GM18907 (cell line): ENCODE results near the gene TLCD1.

Experiments
- ATAC-seq: cut with Tn5 transposase; IDR thresholded peaks from one replicate; pipeline ENCODE4 v1.9.1; 2021; ENCODE audit warnings: mild to moderate bottlenecking, moderate library complexity; ENCODE audit not compliant: unreplicated experiment

The TLCD1 gene

GRCh38 chr17:28715217-28715616 is 10.8 kb downstream of the TLCD1 start:
- ATAC-seq, result no peak

DNA sequence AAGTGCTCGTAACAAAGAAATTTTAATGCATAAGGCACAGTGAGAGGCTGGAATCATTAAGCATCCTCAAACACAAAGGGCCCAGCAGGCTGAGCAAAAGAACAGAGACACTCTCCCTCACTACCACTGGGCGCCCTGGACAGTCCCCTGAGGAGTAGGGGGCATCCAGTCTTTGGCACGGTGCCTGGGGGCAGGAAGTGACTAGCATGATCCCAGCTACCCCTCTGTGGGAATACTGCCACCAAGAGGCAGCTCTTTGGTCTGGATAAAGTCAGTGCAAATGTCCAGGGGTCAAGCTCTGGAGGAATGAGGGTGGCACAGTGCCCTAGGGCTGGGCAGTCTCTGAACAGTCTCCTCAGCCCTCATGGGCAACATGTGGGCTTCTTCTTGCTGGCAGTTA is 11.8 kb downstream of the TLCD1 start:
- no peak for ATAC-seq

DNA sequence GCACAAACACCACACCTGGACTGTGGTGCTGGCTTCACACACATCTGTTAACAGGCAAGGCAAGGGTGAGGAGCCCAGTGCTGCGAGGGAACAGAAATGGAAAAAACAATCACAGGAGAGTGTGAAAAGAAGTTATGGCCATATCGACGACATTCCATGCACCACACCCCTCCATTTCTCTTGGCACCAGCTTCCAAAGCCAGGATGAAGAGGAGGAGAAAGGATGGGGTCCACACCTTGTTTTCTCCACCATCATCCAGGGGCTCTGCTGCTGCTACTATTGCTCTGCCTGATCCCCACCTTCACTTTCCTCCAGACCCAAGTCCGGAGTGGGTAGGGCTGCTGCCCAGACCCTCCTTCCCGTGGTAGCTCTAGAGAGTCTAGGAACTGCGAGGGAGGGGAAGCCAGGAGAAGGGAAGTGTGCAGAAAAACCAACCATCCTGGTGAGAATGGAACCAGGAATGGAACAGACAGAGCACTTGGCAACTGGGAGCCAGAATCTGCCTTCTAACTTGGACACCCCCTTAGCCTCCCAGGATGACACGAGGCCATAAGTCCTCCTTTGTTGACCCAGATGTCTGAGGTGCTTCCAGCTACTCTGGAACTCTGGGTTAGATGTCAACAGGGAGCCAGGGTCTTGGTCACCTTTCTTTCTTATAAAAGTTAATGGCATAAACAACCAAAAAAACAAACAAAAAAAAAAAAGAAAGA is 13.2 kb downstream of the TLCD1 start:
- no peak for ATAC-seq

GRCh38 chr17:28712032-28712704 is 13.9 kb downstream of the TLCD1 start:
- peak; percentile 23 for ATAC-seq

DNA sequence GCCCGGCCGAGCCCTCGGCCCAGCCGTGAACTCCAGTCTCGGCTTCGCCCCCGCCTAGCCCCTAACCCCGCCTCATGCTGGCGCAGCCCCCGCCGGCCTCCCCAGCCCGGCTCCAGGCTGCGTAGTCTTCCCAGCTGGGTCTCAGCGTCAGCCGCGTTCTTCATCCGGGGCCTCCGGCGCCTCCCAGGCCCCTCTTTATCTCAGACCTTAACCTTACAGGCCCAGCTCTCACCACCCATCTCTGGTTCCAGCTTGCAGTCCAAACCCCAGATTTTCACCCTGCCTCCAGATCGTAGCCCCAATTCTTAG is 14.4 kb downstream of the TLCD1 start, which contains the start of gene PROCA1:
TSS of gene PROCA1 (minus strand) at position 166 of the 309 bp plus-strand sequence. CDS start 228 bp downstream, outside the sequence.
- ATAC-seq, result peak; percentile 30

DNA sequence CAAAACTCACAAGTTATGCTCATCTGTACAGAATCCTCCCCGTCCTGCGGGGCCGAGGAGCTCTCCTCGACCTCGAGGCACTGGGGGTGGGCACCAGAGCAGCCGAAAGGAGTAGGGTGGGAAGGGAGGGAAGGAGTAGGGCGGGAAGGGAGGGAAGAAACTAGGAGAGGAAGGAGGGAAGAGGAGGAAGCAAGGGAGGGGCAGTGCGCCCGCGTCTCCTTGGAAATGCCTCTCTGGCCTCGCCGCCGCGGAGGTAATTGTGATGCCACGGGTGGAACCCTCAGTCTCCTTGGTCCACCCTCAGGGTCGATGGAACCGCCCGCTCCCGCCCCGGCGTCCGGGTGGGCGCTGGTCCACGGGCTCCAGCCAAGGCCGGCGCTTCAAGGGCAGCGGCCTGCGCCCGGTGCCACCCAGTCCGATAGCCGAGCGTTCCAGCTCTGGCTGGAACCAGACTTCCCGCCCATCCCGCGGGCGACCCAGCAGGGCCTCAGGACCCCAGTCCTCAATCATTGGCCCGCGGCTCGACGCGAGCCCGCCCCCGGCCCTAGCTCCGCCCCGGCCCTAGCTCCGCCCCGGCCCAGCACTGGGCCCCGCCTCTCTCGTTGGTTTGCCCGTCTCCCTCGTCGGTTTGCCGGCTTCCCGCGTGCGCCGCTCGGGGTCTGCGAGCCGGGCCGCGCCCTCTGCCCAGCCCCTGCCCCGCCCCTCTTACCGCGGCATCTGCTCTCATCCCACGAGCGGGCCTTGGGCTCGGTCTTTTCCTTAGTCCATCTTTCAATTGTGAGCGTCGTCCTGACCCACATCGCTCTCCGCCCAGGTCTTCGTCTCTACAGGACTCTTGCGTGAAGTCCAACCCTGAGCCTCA is 14.9 kb downstream of the TLCD1 start:
- peak; percentile 70 for ATAC-seq

- no peak for ATAC-seq
Observed at GRCh38 chr17:28707339-28707720, 18.7 kb downstream of the TLCD1 start.

- ATAC-seq, result no peak
Observed at GRCh38 chr17:28706471-28707338, 19.3 kb downstream of the TLCD1 start.

DNA sequence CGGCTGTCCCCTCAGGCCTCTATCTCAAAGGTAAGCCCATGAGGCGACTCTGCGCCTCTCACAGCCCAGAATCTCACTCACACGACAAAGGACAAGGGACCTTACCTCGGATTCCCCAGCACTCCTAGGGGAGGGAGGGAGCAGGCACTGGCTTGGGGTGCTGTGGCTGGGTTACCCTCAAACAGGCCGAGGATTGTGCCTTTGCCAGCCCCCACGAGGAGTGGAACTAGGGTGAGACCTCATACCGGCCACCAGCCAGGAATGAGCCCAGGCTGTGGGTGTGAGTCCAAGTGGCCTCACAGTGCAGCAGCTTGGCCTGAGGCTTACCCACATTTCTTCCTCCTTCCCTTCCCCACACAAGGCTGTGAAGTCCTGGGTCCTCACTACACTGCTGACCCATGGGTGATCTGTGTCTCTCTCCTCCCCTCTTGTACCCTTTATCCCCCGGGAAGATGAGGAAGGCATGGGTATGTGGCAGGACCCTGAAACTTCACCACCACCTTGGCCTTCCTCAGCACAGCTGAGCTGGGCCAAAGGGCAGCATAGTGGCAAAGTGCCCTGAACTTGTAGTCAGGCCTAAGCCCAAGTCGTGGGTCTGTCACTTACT is 20.2 kb downstream of the TLCD1 start:
- no peak for ATAC-seq

- ATAC-seq, result no peak
Observed at GRCh38 chr17:28705074-28705659, 20.9 kb downstream of the TLCD1 start.

GRCh38 chr17:28704219-28704858 is 21.7 kb downstream of the TLCD1 start:
- no peak for ATAC-seq

- ATAC-seq, result no peak
Observed at GRCh38 chr17:28703552-28704218, 22.3 kb downstream of the TLCD1 start.

GRCh38 chr17:28702752-28703150 is 23.3 kb downstream of the TLCD1 start:
- ATAC-seq, result no peak

DNA sequence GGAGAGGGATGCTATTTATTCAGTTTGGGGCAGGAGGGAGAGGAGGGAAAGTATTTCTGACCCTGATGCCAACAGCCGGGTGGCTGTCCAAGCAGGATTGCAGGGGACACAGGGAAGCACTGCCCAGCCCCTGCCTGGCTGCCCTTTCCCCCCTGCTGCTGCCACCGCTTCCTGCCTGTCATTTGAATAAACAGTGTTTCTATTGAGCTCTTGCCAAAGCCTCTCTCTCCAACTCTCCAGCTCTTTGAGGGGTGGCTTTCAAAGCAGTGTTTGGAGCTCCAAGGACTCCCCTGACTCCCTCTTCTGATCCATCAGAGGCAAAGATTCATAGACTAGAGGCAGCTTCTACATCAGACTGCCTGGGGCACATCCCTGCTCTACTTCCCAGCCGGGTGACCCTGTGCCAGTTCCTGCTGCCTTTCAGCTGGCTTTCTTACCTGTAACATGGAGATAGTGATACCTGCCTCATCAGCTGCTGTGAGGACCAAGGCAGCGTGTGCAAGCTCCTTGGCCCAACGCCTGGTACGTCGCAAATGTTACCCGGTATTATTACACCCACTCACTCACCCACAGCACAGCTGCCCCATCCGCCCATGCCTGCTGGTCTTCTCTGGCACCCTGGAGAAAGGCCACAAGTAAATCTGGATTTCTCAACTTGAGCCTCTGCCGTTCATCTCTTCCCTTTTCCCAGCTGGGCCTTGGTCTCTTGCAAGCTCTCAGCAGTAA is 23.8 kb downstream of the TLCD1 start:
- no peak for ATAC-seq

DNA sequence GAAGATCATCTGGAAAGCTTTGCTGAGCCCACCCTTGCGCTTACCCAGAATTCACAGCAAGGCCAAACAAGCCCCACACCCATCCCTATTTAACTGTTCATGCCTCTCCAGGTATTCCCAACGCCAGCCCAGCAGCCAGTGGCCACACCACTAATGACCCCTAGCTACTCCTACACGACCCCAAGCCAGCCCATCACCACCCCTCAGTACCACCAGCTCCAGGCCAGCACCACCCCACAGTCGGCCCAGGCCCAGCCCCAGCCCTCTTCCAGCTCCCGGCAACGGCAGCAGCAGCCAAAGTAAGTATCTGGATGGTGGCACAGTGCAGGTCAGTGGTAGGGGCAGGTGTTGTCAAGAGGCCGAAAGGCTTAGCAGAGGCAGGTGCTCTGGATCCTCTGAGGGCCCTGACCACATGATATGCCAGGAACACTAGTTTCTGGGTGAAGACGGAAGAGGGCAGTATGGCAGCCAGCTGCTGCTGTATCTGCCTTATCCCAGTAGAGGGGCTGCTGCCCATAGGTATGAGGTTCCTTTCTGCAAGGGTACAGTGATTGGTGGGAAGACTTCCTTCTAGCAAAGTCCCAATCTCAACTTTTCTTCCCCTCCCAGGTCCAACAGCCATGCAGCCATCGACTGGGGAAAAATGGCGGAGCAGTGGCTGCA is 25.1 kb downstream of the TLCD1 start:
- ATAC-seq, result no peak

DNA sequence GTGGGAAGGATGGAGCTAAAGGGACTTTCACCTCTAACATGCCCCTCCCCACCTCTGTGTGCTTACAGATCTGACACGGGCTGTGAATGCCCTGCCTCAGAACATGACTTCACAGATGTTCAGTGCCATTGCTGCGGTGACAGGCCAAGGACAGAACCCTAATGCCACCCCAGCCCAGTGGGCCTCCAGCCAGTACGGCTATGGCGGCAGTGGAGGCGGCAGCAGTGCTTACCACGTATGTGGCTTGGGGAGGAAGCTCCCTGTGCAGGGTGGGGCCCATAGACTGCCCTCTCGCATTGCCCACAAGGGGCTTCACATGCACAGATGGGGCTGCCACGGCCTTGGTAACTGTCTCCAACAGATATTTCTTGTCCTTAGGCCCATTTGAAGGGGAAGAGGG is 25.8 kb downstream of the TLCD1 start:
- no peak for ATAC-seq

DNA sequence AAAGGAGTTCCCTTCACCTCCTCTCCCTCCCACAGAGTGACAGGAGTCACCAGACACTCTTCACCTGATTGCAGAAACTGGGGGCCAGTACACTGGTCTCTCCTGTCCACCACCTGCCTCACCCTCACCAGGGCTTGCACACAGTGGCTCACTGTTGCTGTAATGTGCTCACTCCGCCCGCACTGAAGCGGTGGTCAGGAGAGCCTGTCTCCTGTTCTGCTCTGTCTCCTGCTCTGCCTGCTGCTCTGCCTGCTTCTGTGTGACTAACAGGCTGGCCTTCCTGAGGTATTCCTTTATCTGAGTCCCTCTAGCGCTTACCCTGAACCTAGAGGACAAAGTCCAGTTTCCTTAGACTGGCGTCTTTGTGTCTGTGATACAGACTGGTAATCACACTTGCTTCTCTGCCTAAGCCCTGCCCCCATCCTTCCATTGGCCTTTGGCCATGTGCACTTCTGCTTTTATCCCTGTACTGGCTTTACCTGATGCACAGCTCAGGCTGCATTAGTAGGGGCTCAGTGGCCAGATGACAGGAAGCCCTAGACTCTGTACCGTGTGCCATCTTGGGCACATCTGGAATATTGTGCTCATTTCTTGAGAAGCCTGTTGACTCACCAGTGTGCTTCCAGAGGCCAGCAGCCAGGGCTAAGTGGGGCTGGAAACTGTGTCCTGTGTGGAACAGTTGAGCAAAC is 27.6 kb downstream of the TLCD1 start:
- ATAC-seq, result no peak
